MM.1S (cell line): ENCODE measurements around the gene ITCH.

ENCODE experiments used
- DNase-seq: peaks from one replicate; pipeline ENCODE4 v3.0.0-alpha.2; 2015
- H2AFZ ChIP-seq: fragments of 300-600 bp; sonication (generic); 2 replicates; pipeline ENCODE4 v1.6.0; 2016; ENCODE audit warnings: antibody characterized with exemption, low read length
- H3F3A ChIP-seq: fragments of 300-600 bp; sonication (generic); 2 replicates; pipeline ENCODE4 v1.6.1; 2016; ENCODE audit warnings: mild to moderate bottlenecking, antibody characterized with exemption, low read length, moderate library complexity, mixed read lengths; ENCODE audit not compliant: insufficient read depth
- H3K27ac ChIP-seq: fragments of 300-600 bp; sonication (generic); 2 replicates; pipeline ENCODE4 v1.5.1; 2016; ENCODE audit warnings: mild to moderate bottlenecking, low read length
- H3K27me3 ChIP-seq: fragments of 300-600 bp; sonication (generic); replicated peaks from 2 replicates; pipeline ENCODE4 v1.6.0; 2016; ENCODE audit warnings: low read length; ENCODE audit not compliant: insufficient read depth
- H3K36me3 ChIP-seq: fragments of 300-600 bp; sonication (generic); replicated peaks from 2 replicates; pipeline ENCODE4 v1.6.1; 2016; ENCODE audit warnings: mild to moderate bottlenecking, low read length, mixed read lengths; ENCODE audit not compliant: insufficient read depth
- H3K4me1 ChIP-seq: fragments of 300-600 bp; sonication (generic); 2 replicates; pipeline ENCODE4 v1.6.1; 2016; ENCODE audit warnings: low read length, mixed read lengths
- H3K4me2 ChIP-seq: fragments of 300-600 bp; sonication (generic); 2 replicates; pipeline ENCODE4 v1.6.0; 2016; ENCODE audit warnings: low read depth, low read length
- H3K4me3 ChIP-seq: fragments of 300-600 bp; sonication (generic); 2 replicates; pipeline ENCODE4 v1.5.1; 2016; ENCODE audit warnings: low read length, mixed read lengths
- H3K79me2 ChIP-seq: fragments of 300-600 bp; sonication (generic); 2 replicates; pipeline ENCODE4 v1.6.1; 2016; ENCODE audit warnings: mixed run types, low read length, mixed read lengths
- H3K9ac ChIP-seq: fragments of 300-600 bp; sonication (generic); 2 replicates; pipeline ENCODE4 v1.6.1; 2016; ENCODE audit warnings: low read length, mixed read lengths
- H3K9me2 ChIP-seq: fragments of 300-600 bp; sonication (generic); replicated peaks from 2 replicates; pipeline ENCODE4 v1.6.1; 2016; ENCODE audit warnings: mild to moderate bottlenecking, low read length, mixed read lengths; ENCODE audit not compliant: insufficient read depth
- H3K9me3 ChIP-seq: fragments of 300-600 bp; sonication (generic); replicated peaks from 2 replicates; pipeline ENCODE4 v1.6.1; 2016; ENCODE audit warnings: mild to moderate bottlenecking, low read length, mixed read lengths; ENCODE audit not compliant: insufficient read depth
- H4K20me1 ChIP-seq: fragments of 300-600 bp; sonication (generic); 2 replicates; pipeline ENCODE4 v1.6.1; 2016; ENCODE audit warnings: mild to moderate bottlenecking, low read length, moderate library complexity, mixed read lengths; ENCODE audit not compliant: insufficient read depth
- EZH2 ChIP-seq: fragments of 300-600 bp; sonication (generic); optimal IDR thresholded peaks from 2 replicates; pipeline ENCODE3; 2017; ENCODE audit warnings: low read depth, mild to moderate bottlenecking, antibody characterized with exemption, low read length, mixed read lengths
- EZH2phosphoT487 ChIP-seq: fragments of 300-600 bp; sonication (generic); IDR thresholded peaks from 2 replicates; pipeline ENCODE4 v1.6.1; 2018; ENCODE audit warnings: antibody characterized with exemption, low read length
- TF ChIP-seq, protein P1 (sequence below): fragments of 300-600 bp; sonication (generic); IDR thresholded peaks from 2 replicates; pipeline ENCODE4 v1.5.1; 2016; ENCODE audit warnings: antibody characterized with exemption, low read length, mixed read lengths

The ITCH gene

DNA sequence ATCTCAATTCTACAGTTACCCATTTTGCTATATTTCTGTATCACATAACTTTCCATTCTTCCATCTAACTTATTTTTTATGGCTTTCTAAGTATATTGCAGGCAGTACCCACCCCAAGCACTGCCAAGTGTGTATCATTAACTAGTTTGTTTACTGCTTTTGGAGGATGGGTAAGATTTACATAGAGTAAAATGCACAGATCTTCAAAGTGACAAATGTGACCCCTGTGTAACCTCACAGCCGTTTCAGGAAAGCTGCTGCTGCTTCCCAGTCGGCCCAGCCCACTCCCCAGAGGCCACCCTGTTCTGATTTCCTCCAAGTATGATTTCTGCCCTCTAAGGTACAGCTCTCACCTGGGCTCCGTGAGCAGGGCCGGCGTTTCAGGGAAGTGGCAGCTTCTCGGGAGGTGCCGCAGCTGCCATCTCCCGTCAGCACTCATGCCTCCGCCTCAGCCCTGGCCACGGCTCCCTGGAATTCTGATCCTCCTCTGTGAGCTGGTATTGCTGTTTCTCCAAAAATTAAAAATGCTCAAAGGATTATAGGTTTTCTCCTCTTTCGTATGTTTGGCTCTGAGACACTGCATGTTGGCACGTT, 180.5 kb downstream of the ITCH start:
- H3K9me3 ChIP-seq: no peaks in the 10 kb centered on the region
- H3K4me1 ChIP-seq: no peaks in the 10 kb centered on the region
- no peaks in the 10 kb centered on the region for H3K27me3 ChIP-seq
- H3K4me3 ChIP-seq: no peak overlapping the region
- no peaks in the 10 kb centered on the region for H3K9me2 ChIP-seq
- H3F3A ChIP-seq: no peaks in the 10 kb centered on the region
- H3K9ac ChIP-seq: no peak overlapping the region
- no peaks in the 10 kb centered on the region for H3K36me3 ChIP-seq
- DNase-seq: no peak
- H2AFZ ChIP-seq: no peak overlapping the region
- no peak overlapping the region for H3K27ac ChIP-seq
- no peaks in the 10 kb centered on the region for H3K79me2 ChIP-seq
- no peaks in the 10 kb centered on the region for H4K20me1 ChIP-seq
- TF ChIP-seq, protein P1, sequence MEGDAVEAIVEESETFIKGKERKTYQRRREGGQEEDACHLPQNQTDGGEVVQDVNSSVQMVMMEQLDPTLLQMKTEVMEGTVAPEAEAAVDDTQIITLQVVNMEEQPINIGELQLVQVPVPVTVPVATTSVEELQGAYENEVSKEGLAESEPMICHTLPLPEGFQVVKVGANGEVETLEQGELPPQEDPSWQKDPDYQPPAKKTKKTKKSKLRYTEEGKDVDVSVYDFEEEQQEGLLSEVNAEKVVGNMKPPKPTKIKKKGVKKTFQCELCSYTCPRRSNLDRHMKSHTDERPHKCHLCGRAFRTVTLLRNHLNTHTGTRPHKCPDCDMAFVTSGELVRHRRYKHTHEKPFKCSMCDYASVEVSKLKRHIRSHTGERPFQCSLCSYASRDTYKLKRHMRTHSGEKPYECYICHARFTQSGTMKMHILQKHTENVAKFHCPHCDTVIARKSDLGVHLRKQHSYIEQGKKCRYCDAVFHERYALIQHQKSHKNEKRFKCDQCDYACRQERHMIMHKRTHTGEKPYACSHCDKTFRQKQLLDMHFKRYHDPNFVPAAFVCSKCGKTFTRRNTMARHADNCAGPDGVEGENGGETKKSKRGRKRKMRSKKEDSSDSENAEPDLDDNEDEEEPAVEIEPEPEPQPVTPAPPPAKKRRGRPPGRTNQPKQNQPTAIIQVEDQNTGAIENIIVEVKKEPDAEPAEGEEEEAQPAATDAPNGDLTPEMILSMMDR: no peak
- TF ChIP-seq EZH2phosphoT487: no peak
- TF ChIP-seq EZH2: no peak
- H3K4me2 ChIP-seq: no peak overlapping the region

GRCh38 chr20:34544109-34544796, 181.2 kb downstream of the ITCH start:
- H3K27me3 ChIP-seq: no peaks in the 10 kb centered on the region
- DNase-seq: no peak
- H3K9me3 ChIP-seq: no peaks in the 10 kb centered on the region
- H3K9ac ChIP-seq: no peak overlapping the region
- H4K20me1 ChIP-seq: no peaks in the 10 kb centered on the region
- no peaks in the 10 kb centered on the region for H3F3A ChIP-seq
- no peak overlapping the region for H3K27ac ChIP-seq
- H3K4me3 ChIP-seq: no peak overlapping the region
- H3K4me2 ChIP-seq: no peak overlapping the region
- H3K9me2 ChIP-seq: no peaks in the 10 kb centered on the region
- no peak for TF ChIP-seq EZH2
- no peak for TF ChIP-seq EZH2phosphoT487
- TF ChIP-seq, protein P1: no peak
- no peaks in the 10 kb centered on the region for H3K4me1 ChIP-seq
- no peaks in the 10 kb centered on the region for H3K36me3 ChIP-seq
- H3K79me2 ChIP-seq: no peaks in the 10 kb centered on the region
- no peak overlapping the region for H2AFZ ChIP-seq

DNA sequence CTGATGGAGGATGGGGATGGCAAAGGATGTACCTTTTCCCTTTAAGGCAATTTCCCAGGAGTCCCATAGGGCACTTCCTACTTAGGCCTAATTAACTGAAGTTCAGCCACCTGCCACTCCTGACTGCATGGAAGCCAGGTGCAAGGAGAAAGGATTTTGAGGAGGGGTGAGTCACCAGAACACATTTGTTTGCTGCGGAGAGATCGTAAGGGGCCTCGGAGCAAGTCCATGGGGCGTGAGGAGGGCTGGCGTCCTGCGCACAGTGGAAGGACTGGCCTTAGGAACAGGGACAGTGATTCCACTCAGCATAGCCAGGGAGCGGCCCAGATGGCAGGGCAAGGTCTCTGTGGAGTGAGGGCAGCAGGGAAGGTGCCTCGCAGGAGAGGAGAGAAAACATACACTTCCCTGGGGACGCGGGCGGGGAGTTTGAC, 183.7 kb downstream of the ITCH start:
- H3K4me3 ChIP-seq: no peak overlapping the region
- no peak for TF ChIP-seq EZH2phosphoT487
- TF ChIP-seq EZH2: no peak
- TF ChIP-seq, protein P1: no peak
- no peaks in the 10 kb centered on the region for H3K4me1 ChIP-seq
- H3K36me3 ChIP-seq: no peaks in the 10 kb centered on the region
- H3K9me3 ChIP-seq: no peaks in the 10 kb centered on the region
- no peak overlapping the region for H3K4me2 ChIP-seq
- no peaks in the 10 kb centered on the region for H4K20me1 ChIP-seq
- no peak for DNase-seq
- H3K27ac ChIP-seq: no peak overlapping the region
- H3K9me2 ChIP-seq: no peaks in the 10 kb centered on the region
- no peaks in the 10 kb centered on the region for H3K79me2 ChIP-seq
- no peak overlapping the region for H3K9ac ChIP-seq
- H3F3A ChIP-seq: no peaks in the 10 kb centered on the region
- H3K27me3 ChIP-seq: no peaks in the 10 kb centered on the region
- H2AFZ ChIP-seq: no peak overlapping the region
